HepG2 (cell line): ENCODE measurements around the gene CNTFR. TPM values are rescaled to one million over a fixed set of nuclear protein-coding genes. Genes with fewer than 3 reads are reported as not detected.

Source experiments
- BHLHE40 ChIP-seq: IDR thresholded peaks from 2 replicates; pipeline ENCODE4 v1.6.1; 2011; ENCODE audit warnings: low read length, improper control_type of control experiment
- HDAC6 ChIP-seq: fragments of 200-600 bp; sonication (generic); IDR thresholded peaks from 2 replicates; pipeline ENCODE4 v1.7.0; 2017; ENCODE audit warnings: mild to moderate bottlenecking, antibody characterized with exemption, low read length, low read depth
- HMG20B ChIP-seq: conservative IDR thresholded peaks from 2 replicates; pipeline ENCODE4 v1.6.1; 2016; ENCODE audit warnings: missing genetic modification reagents, missing compliant biosample characterization
- MAF1 ChIP-seq: sonication (generic); formaldehyde crosslinking; IDR thresholded peaks from 2 replicates; pipeline ENCODE4 v1.5.0; 2020; ENCODE audit warnings: missing genetic modification reagents, borderline replicate concordance
- MZF1 ChIP-seq: sonication (generic); formaldehyde crosslinking; IDR thresholded peaks from 2 replicates; pipeline ENCODE4 v1.8.1; 2023; ENCODE audit warnings: mild to moderate bottlenecking, missing genetic modification reagents, borderline replicate concordance
- RORA ChIP-seq: sonication (generic); formaldehyde crosslinking; IDR thresholded peaks from 2 replicates; pipeline ENCODE4 v1.5.0; 2020; ENCODE audit warnings: mild to moderate bottlenecking, missing genetic modification reagents, moderate library complexity
- ZNF235 ChIP-seq: sonication (generic); formaldehyde crosslinking; IDR thresholded peaks from 2 replicates; pipeline ENCODE4 v1.8.1; 2023; ENCODE audit warnings: mild to moderate bottlenecking, missing genetic modification reagents, borderline replicate concordance
- ZNF33B ChIP-seq: sonication (generic); formaldehyde crosslinking; IDR thresholded peaks from 2 replicates; pipeline ENCODE4 v1.5.1; 2020; ENCODE audit warnings: mild to moderate bottlenecking, missing genetic modification reagents
- ZNF615 ChIP-seq: sonication (generic); formaldehyde crosslinking; IDR thresholded peaks from 2 replicates; pipeline ENCODE4 v1.5.0; 2020; ENCODE audit warnings: mild to moderate bottlenecking, missing genetic modification reagents, borderline replicate concordance
- ZNF773 ChIP-seq: sonication (generic); formaldehyde crosslinking; IDR thresholded peaks from 2 replicates; pipeline ENCODE4 v1.4.0; 2020; ENCODE audit warnings: missing genetic modification reagents, borderline replicate concordance
- ZSCAN9 ChIP-seq: IDR thresholded peaks from 2 replicates; pipeline ENCODE4 v1.6.1; 2016; ENCODE audit warnings: borderline replicate concordance
- polyA plus RNA-seq, 8 experiments: library from polyadenylated mRNA; depleted of rRNA in 3 of 8; stranded (reverse) in 7 of 8; unstranded in 1 of 8; fragments of >200 nt; fragmentation: Illumina TruSeq in 4 of 8; extraction: Trizol in 4 of 8; gene quantifications; 2 replicates each; pipeline versions ENCODE4 v1.2.1 to v1.2.3, GENCODE V29; 2011 to 2016; ENCODE audit warnings: low read depth in 4 of 8, missing spikeins in 1 of 8, mixed read lengths in 1 of 8; ENCODE audit not compliant: insufficient read depth in 1 of 8
- total RNA-seq, 5 experiments: library from RNA; depleted of rRNA; stranded (reverse); fragments of >200 nt; fragmentation: Illumina TruSeq; extraction: Trizol; gene quantifications; 2 replicates each; pipeline ENCODE4 v1.2.3, GENCODE V29; 2016; ENCODE audit warnings: low read depth in 1 of 5
- TF ChIP-seq, protein P1 (sequence below): sonication (generic); formaldehyde crosslinking; IDR thresholded peaks from 2 replicates; pipeline ENCODE4 v1.5.1; 2020; ENCODE audit warnings: mild to moderate bottlenecking, missing genetic modification reagents, borderline replicate concordance
- TF ChIP-seq, protein P2 (sequence below): sonication (generic); formaldehyde crosslinking; IDR thresholded peaks from 2 replicates; pipeline ENCODE4 v1.4.0; 2020; ENCODE audit warnings: missing genetic modification reagents, borderline replicate concordance
- TF ChIP-seq, protein P3 (sequence below): sonication (generic); formaldehyde crosslinking; IDR thresholded peaks from 2 replicates; pipeline ENCODE4 v1.4.0; 2020; ENCODE audit warnings: missing genetic modification reagents
- TF ChIP-seq, protein P4 (sequence below): sonication (generic); formaldehyde crosslinking; IDR thresholded peaks from 2 replicates; pipeline ENCODE4 v1.5.0; 2020; ENCODE audit warnings: missing genetic modification reagents
- TF ChIP-seq, protein P5 (sequence below), 2 experiments: sonication (generic) in 1 of 2; formaldehyde crosslinking in 1 of 2; IDR thresholded peaks; 2 replicates each; pipeline versions ENCODE4 v1.4.0 to v1.6.1; 2016 to 2020; ENCODE audit warnings: borderline replicate concordance in 1 of 2, low read depth in 1 of 2, mild to moderate bottlenecking in 1 of 2, missing genetic modification reagents in 1 of 2
- TF ChIP-seq, protein P6 (sequence below): sonication (generic); formaldehyde crosslinking; IDR thresholded peaks from 2 replicates; pipeline ENCODE4 v1.4.0; 2020; ENCODE audit warnings: mild to moderate bottlenecking, low read depth, missing genetic modification reagents

The CNTFR gene
- total and polyA plus RNA-seq, 2 of the 13 experiments (the other 11 are each of a cell fraction or from before 2014, with no cell fraction given) = not detected

DNA sequence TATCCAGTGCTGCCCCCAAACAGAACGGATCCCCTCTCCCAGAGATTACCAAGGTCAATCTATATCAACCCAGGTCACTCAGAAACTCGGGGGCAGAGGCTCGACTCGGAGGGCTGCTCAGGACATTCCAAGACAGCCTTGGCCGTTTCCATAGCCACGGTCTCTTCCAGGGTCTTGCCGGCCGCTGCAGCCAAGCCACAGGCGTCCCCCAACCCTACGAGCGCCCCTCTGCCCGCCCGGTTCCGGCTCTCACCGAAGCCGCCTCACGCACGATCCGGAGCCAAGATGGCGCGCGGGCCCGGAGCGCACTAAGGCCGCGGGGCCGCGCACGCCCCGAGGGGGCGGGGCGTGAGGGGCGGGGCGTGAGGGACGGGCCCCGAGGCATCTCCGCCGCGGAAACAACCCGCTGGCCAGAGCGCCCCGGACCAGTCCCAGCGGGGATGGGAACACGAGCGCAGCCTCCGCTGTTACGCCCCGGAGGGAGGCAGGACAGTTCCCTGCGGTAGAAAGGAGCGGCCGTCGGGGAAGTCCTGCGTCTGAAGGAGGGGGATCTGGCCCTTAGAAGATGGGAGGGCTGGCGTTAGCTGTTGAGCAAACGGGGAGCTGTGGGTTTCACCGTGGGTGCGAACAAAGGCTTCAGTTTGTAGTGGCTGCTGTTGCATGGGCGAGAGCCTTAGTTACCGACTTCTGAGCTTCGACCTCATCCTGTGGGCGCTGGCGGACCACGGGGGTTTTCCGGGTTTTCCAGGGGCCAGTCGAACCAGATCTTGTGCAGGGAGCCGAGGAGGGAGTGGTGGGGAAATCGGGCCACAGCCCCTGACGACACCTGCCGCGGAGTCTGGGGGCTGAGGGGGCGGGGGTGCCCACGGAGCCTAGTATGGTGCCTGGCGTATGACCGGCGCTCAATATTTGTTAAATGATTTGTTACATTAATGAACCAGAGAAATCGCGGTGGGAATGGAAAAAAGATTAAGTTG, 22.6 kb upstream of the CNTFR start, which contains the start of gene RPP25L (continued):
- TF ChIP-seq, protein P1, sequence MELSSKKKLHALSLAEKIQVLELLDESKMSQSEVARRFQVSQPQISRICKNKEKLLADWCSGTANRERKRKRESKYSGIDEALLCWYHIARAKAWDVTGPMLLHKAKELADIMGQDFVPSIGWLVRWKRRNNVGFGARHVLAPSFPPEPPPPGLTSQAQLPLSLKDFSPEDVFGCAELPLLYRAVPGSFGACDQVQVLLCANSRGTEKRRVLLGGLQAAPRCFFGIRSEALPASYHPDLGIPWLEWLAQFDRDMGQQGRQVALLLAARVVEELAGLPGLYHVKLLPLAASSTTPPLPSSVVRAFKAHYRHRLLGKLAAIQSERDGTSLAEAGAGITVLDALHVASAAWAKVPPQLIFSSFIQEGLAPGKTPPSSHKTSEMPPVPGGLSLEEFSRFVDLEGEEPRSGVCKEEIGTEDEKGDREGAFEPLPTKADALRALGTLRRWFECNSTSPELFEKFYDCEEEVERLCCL (CRISPR knock-in tag) = no peak
- TF ChIP-seq, protein P2, sequence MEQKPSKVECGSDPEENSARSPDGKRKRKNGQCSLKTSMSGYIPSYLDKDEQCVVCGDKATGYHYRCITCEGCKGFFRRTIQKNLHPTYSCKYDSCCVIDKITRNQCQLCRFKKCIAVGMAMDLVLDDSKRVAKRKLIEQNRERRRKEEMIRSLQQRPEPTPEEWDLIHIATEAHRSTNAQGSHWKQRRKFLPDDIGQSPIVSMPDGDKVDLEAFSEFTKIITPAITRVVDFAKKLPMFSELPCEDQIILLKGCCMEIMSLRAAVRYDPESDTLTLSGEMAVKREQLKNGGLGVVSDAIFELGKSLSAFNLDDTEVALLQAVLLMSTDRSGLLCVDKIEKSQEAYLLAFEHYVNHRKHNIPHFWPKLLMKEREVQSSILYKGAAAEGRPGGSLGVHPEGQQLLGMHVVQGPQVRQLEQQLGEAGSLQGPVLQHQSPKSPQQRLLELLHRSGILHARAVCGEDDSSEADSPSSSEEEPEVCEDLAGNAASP = no peak
- TF ChIP-seq, protein P3, sequence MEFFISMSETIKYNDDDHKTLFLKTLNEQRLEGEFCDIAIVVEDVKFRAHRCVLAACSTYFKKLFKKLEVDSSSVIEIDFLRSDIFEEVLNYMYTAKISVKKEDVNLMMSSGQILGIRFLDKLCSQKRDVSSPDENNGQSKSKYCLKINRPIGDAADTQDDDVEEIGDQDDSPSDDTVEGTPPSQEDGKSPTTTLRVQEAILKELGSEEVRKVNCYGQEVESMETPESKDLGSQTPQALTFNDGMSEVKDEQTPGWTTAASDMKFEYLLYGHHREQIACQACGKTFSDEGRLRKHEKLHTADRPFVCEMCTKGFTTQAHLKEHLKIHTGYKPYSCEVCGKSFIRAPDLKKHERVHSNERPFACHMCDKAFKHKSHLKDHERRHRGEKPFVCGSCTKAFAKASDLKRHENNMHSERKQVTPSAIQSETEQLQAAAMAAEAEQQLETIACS (CRISPR knock-in tag) = peak; percentile 94
- TF ChIP-seq MZF1 (no peak), HMG20B (CRISPR knock-in tag) (no peak), ZNF235 (CRISPR knock-in tag) (no peak), ZNF615 (no peak), HDAC6 (no peak), BHLHE40 (no peak; the same call in 1 of the 2 replicates), ZNF33B (CRISPR knock-in tag) (no peak), MAF1 (CRISPR knock-in tag) (no peak), ZSCAN9 (no peak), ZNF773 (no peak), RORA (CRISPR knock-in tag) (no peak)
- TF ChIP-seq, protein P4, sequence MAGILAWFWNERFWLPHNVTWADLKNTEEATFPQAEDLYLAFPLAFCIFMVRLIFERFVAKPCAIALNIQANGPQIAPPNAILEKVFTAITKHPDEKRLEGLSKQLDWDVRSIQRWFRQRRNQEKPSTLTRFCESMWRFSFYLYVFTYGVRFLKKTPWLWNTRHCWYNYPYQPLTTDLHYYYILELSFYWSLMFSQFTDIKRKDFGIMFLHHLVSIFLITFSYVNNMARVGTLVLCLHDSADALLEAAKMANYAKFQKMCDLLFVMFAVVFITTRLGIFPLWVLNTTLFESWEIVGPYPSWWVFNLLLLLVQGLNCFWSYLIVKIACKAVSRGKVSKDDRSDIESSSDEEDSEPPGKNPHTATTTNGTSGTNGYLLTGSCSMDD (CRISPR knock-in tag) = no peak
- TF ChIP-seq, protein P5, sequence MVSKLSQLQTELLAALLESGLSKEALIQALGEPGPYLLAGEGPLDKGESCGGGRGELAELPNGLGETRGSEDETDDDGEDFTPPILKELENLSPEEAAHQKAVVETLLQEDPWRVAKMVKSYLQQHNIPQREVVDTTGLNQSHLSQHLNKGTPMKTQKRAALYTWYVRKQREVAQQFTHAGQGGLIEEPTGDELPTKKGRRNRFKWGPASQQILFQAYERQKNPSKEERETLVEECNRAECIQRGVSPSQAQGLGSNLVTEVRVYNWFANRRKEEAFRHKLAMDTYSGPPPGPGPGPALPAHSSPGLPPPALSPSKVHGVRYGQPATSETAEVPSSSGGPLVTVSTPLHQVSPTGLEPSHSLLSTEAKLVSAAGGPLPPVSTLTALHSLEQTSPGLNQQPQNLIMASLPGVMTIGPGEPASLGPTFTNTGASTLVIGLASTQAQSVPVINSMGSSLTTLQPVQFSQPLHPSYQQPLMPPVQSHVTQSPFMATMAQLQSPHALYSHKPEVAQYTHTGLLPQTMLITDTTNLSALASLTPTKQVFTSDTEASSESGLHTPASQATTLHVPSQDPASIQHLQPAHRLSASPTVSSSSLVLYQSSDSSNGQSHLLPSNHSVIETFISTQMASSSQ (IDR thresholded peaks at IDR 0.05; ENCODE audit: low read depth) = no peak
- TF ChIP-seq, protein P5 (CRISPR knock-in tag; IDR thresholded peaks at IDR 0.05; ENCODE audit: borderline replicate concordance) = peak; percentile 62
- TF ChIP-seq, protein P6, sequence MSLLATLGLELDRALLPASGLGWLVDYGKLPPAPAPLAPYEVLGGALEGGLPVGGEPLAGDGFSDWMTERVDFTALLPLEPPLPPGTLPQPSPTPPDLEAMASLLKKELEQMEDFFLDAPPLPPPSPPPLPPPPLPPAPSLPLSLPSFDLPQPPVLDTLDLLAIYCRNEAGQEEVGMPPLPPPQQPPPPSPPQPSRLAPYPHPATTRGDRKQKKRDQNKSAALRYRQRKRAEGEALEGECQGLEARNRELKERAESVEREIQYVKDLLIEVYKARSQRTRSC (CRISPR knock-in tag) = peak; percentile 75; the same call in 1 of the 2 replicates
